DLD1 (cell line): ENCODE data around the gene BRCA1.
"Not testable (repeated sequence)": the region's sequence is repeated elsewhere in the genome, so short reads cannot be mapped to it uniquely, and the experiment has no call there.

ENCODE experiments used
- in situ Hi-C: cut with HindIII; loops from 2 replicates; pipeline ENCODE4 v1.10.0; 2017; ENCODE audit warnings: low sequenced_read_pairs

The BRCA1 gene

GRCh38 chr17:43125133-43125966 lies at the start of gene BRCA1:
TSS of gene BRCA1 (minus strand) at chr17:43125364. CDS start at chr17:43124096, 1,268 bp downstream.
- in situ Hi-C loops, result no loop called here

- in situ Hi-C loops, result no loop called here
Observed at GRCh38 chr17:43171586-43172487, 46.7 kb upstream of the BRCA1 start.

GRCh38 chr17:43170766-43171585 lies 45.8 kb upstream of the BRCA1 start, which contains the start of gene NBR1:
TSS of gene NBR1 (plus strand) at chr17:43171214. CDS start at chr17:43175800, 4,586 bp downstream.
- in situ Hi-C loops, result no loop called here

GRCh38 chr17:43170140-43170765 lies 45.1 kb upstream of the BRCA1 start:
- in situ Hi-C loops, result no loop called here

GRCh38 chr17:43169561-43170139 lies 44.5 kb upstream of the BRCA1 start:
- in situ Hi-C loops, result no loop called here

- in situ Hi-C loops, result not testable (repeated sequence)
Observed at GRCh38 chr17:43165971-43166370, 40.8 kb upstream of the BRCA1 start.

- in situ Hi-C loops, result not testable (repeated sequence)
Observed at GRCh38 chr17:43159957-43160356, 34.8 kb upstream of the BRCA1 start.

- in situ Hi-C loops, result not testable (repeated sequence)
Observed at GRCh38 chr17:43159232-43159631, 34.1 kb upstream of the BRCA1 start.

- in situ Hi-C loops, result no loop called here
Observed at GRCh38 chr17:43155666-43156065, 30.5 kb upstream of the BRCA1 start.

GRCh38 chr17:43153197-43153835 lies 28.2 kb upstream of the BRCA1 start:
- in situ Hi-C loops, result not testable (repeated sequence)

- in situ Hi-C loops, result no loop called here
Observed at GRCh38 chr17:43151880-43152456, 26.8 kb upstream of the BRCA1 start.

- in situ Hi-C loops, result no loop called here
Observed at GRCh38 chr17:43146649-43147048, 21.5 kb upstream of the BRCA1 start.

GRCh38 chr17:43143201-43143600 lies 18.0 kb upstream of the BRCA1 start:
- in situ Hi-C loops, result no loop called here

- in situ Hi-C loops, result no loop called here
Observed at GRCh38 chr17:43142153-43142552, 17.0 kb upstream of the BRCA1 start.

- in situ Hi-C loops, result no loop called here
Observed at GRCh38 chr17:43140396-43141332, 15.5 kb upstream of the BRCA1 start.

- in situ Hi-C loops, result not testable (repeated sequence)
Observed at GRCh38 chr17:43138531-43138930, 13.4 kb upstream of the BRCA1 start.

GRCh38 chr17:43136574-43136973 lies 11.4 kb upstream of the BRCA1 start:
- in situ Hi-C loops, result not testable (repeated sequence)

- in situ Hi-C loops, result no loop called here
Observed at GRCh38 chr17:43135454-43135819, 10.3 kb upstream of the BRCA1 start.
